ENCODE results near the gene CAMTA1.

Gene CAMTA1

GRCh38 chr1:7018826-7019225, 233.6 kb downstream of the CAMTA1 start:
- H3K4me1 ChIP-seq (ENCODE audit: control insufficient read depth, insufficient read depth, low read length) = no peaks in the 10 kb centered on the region
- no peak overlapping the region for H3K27ac ChIP-seq (ENCODE audit: insufficient read depth, low read depth, low read length, poor library complexity, severe bottlenecking)
- H3K27me3 ChIP-seq (ENCODE audit: control insufficient read depth, insufficient read depth, low read length, poor library complexity, severe bottlenecking) = no peaks in the 10 kb centered on the region
- H3K4me3 ChIP-seq (ENCODE audit: insufficient read depth, low read depth, low read length) = no peak overlapping the region
- 93 to 95% methylated on average over 14 of the region's 14 CpGs for WGBS, 2 experiments
- no peaks in the 10 kb centered on the region for H3K9me3 ChIP-seq (ENCODE audit: control insufficient read depth, low read length)
- no peaks in the 10 kb centered on the region for H3K36me3 ChIP-seq (ENCODE audit: control insufficient read depth, insufficient read depth, low read length)

DNA sequence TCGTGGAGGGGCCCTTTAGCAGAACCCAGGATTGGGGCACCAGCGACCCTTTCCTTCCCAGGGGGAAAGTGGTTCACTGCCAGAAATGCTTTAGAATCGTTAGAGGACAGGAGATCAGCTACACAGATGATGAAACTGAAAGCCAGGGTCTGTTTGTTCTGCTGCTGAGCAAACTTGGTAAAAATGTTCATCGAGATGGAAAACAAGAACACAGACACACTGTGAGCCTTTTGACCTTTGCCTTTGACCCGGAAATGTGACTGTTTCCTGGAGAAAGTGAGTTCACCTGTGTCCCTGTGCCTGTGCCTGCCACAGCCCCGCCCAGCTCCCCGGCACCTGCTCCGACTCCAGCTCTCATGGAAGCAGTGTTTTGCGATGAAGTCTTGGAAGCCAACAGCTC, 234.3 kb downstream of the CAMTA1 start:
- no peaks in the 10 kb centered on the region for H3K36me3 ChIP-seq (ENCODE audit: control insufficient read depth, insufficient read depth, low read length)
- H3K27me3 ChIP-seq (ENCODE audit: control insufficient read depth, insufficient read depth, low read length, poor library complexity, severe bottlenecking) = no peaks in the 10 kb centered on the region
- H3K4me3 ChIP-seq (ENCODE audit: insufficient read depth, low read depth, low read length) = no peak overlapping the region
- H3K27ac ChIP-seq (ENCODE audit: insufficient read depth, low read depth, low read length, poor library complexity, severe bottlenecking) = no peak overlapping the region
- no peaks in the 10 kb centered on the region for H3K9me3 ChIP-seq (ENCODE audit: control insufficient read depth, low read length)
- 91 to 93% methylated on average over 9 of the region's 9 CpGs for WGBS, 2 experiments
- H3K4me1 ChIP-seq (ENCODE audit: control insufficient read depth, insufficient read depth, low read length) = no peaks in the 10 kb centered on the region

DNA sequence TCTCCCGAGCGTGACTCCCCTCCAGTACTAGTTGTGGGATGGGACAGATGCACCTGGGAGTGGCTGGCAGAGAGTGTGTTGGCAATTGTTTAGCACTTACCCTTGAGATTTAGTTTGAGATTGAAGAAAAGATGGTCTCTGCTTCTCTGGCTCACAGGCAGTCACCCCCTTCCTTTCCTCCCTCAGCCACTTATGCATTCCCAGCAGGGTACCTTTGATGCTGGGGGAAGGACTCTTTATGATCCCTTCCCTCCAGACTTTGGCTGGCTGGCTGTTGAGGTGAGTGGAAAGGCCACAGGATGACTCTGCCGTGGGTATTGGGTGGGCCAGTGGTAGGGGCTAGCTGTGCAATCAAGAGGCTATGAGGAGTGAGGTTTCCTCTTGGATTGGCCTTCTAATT, 236.8 kb downstream of the CAMTA1 start:
- Histone ChIP-seq H3K27me3 (ENCODE audit: control insufficient read depth, insufficient read depth, low read length, poor library complexity, severe bottlenecking) (no peaks in the 10 kb centered on the region), H3K9me3 (ENCODE audit: control insufficient read depth, low read length) (no peaks in the 10 kb centered on the region), H3K27ac (ENCODE audit: insufficient read depth, low read depth, low read length, poor library complexity, severe bottlenecking) (no peak overlapping the region), H3K4me1 (ENCODE audit: control insufficient read depth, insufficient read depth, low read length) (no peaks in the 10 kb centered on the region), H3K36me3 (ENCODE audit: control insufficient read depth, insufficient read depth, low read length) (no peaks in the 10 kb centered on the region), H3K4me3 (ENCODE audit: insufficient read depth, low read depth, low read length) (no peak overlapping the region)
- 42 to 63% methylated on average over 3 of the region's 3 CpGs for WGBS, 2 experiments

GRCh38 chr1:7025013-7025412, 239.8 kb downstream of the CAMTA1 start:
- Histone ChIP-seq H3K4me3 (ENCODE audit: insufficient read depth, low read depth, low read length) (no peak overlapping the region), H3K27ac (ENCODE audit: insufficient read depth, low read depth, low read length, poor library complexity, severe bottlenecking) (no peak overlapping the region), H3K36me3 (ENCODE audit: control insufficient read depth, insufficient read depth, low read length) (no peaks in the 10 kb centered on the region), H3K4me1 (ENCODE audit: control insufficient read depth, insufficient read depth, low read length) (no peaks in the 10 kb centered on the region), H3K27me3 (ENCODE audit: control insufficient read depth, insufficient read depth, low read length, poor library complexity, severe bottlenecking) (no peaks in the 10 kb centered on the region), H3K9me3 (ENCODE audit: control insufficient read depth, low read length) (no peaks in the 10 kb centered on the region)
- WGBS, 2 experiments = 94% methylated on average over 7 of the region's 7 CpGs

GRCh38 chr1:7026169-7026568, 240.9 kb downstream of the CAMTA1 start:
- no peaks in the 10 kb centered on the region for H3K36me3 ChIP-seq (ENCODE audit: control insufficient read depth, insufficient read depth, low read length)
- no peak overlapping the region for H3K4me3 ChIP-seq (ENCODE audit: insufficient read depth, low read depth, low read length)
- no peak overlapping the region for H3K27ac ChIP-seq (ENCODE audit: insufficient read depth, low read depth, low read length, poor library complexity, severe bottlenecking)
- 90 to 93% methylated on average over 6 of the region's 6 CpGs for WGBS, 2 experiments
- H3K27me3 ChIP-seq (ENCODE audit: control insufficient read depth, insufficient read depth, low read length, poor library complexity, severe bottlenecking) = no peaks in the 10 kb centered on the region
- no peaks in the 10 kb centered on the region for H3K9me3 ChIP-seq (ENCODE audit: control insufficient read depth, low read length)
- no peaks in the 10 kb centered on the region for H3K4me1 ChIP-seq (ENCODE audit: control insufficient read depth, insufficient read depth, low read length)

DNA sequence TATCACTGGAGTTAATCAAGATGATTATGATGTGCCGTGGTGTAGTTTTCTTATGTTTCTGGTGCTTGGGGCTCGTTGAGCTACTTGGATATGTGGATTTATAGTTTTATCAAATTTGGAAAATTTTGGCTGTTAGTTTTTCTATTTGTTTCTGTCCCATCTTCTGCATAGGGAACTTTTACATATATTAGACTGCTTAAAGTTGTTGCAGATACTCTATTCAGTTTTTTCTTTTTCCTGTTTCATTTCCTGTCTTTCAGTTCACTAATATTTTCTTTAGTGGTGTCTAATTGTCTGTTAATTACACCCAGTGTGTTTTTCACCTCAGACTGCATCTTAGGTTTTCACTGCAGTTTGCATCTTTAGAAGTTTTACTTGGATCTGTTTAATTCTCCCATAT, 247.7 kb downstream of the CAMTA1 start:
- Histone ChIP-seq H3K36me3 (ENCODE audit: control insufficient read depth, insufficient read depth, low read length) (no peaks in the 10 kb centered on the region), H3K4me3 (ENCODE audit: insufficient read depth, low read depth, low read length) (no peak overlapping the region), H3K27ac (ENCODE audit: insufficient read depth, low read depth, low read length, poor library complexity, severe bottlenecking) (no peak overlapping the region), H3K9me3 (ENCODE audit: control insufficient read depth, low read length) (no peaks in the 10 kb centered on the region), H3K27me3 (ENCODE audit: control insufficient read depth, insufficient read depth, low read length, poor library complexity, severe bottlenecking) (no peaks in the 10 kb centered on the region), H3K4me1 (ENCODE audit: control insufficient read depth, insufficient read depth, low read length) (no peaks in the 10 kb centered on the region)
- WGBS, 2 experiments = 97 to 100% methylated on average over 2 of the region's 2 CpGs

DNA sequence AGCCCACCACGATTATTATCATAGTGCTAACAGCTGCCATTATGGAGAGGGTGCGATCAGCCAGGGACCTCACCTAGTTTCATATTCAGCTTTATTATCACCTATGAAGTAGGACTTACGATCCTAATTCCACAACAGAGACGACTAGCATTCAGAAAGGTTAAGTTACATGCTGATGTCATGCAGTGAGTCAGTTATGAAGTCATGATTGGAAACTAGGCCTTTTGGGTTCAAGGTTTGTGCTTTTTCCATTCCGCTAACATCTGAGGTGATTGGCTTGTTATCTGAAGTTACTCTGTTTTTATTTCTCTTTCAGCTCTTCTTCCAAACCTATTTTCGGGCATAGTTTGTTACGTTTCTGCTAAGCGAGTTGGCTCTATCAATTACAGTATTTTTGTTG, 251.1 kb downstream of the CAMTA1 start:
- Histone ChIP-seq H3K4me3 (ENCODE audit: insufficient read depth, low read depth, low read length) (no peak overlapping the region), H3K9me3 (ENCODE audit: control insufficient read depth, low read length) (no peaks in the 10 kb centered on the region), H3K36me3 (ENCODE audit: control insufficient read depth, insufficient read depth, low read length) (no peaks in the 10 kb centered on the region), H3K27ac (ENCODE audit: insufficient read depth, low read depth, low read length, poor library complexity, severe bottlenecking) (no peak overlapping the region), H3K4me1 (ENCODE audit: control insufficient read depth, insufficient read depth, low read length) (no peaks in the 10 kb centered on the region), H3K27me3 (ENCODE audit: control insufficient read depth, insufficient read depth, low read length, poor library complexity, severe bottlenecking) (no peaks in the 10 kb centered on the region)
- 95% methylated on average over 8 of the region's 8 CpGs for WGBS, 2 experiments

GRCh38 chr1:7039590-7040220, 254.5 kb downstream of the CAMTA1 start:
- 91 to 95% methylated on average over 8 of the region's 8 CpGs for WGBS, 2 experiments
- no peak overlapping the region for H3K4me3 ChIP-seq (ENCODE audit: insufficient read depth, low read depth, low read length)
- no peaks in the 10 kb centered on the region for H3K4me1 ChIP-seq (ENCODE audit: control insufficient read depth, insufficient read depth, low read length)
- H3K27me3 ChIP-seq (ENCODE audit: control insufficient read depth, insufficient read depth, low read length, poor library complexity, severe bottlenecking) = no peaks in the 10 kb centered on the region
- H3K9me3 ChIP-seq (ENCODE audit: control insufficient read depth, low read length) = no peaks in the 10 kb centered on the region
- no peak overlapping the region for H3K27ac ChIP-seq (ENCODE audit: insufficient read depth, low read depth, low read length, poor library complexity, severe bottlenecking)
- no peaks in the 10 kb centered on the region for H3K36me3 ChIP-seq (ENCODE audit: control insufficient read depth, insufficient read depth, low read length)

DNA sequence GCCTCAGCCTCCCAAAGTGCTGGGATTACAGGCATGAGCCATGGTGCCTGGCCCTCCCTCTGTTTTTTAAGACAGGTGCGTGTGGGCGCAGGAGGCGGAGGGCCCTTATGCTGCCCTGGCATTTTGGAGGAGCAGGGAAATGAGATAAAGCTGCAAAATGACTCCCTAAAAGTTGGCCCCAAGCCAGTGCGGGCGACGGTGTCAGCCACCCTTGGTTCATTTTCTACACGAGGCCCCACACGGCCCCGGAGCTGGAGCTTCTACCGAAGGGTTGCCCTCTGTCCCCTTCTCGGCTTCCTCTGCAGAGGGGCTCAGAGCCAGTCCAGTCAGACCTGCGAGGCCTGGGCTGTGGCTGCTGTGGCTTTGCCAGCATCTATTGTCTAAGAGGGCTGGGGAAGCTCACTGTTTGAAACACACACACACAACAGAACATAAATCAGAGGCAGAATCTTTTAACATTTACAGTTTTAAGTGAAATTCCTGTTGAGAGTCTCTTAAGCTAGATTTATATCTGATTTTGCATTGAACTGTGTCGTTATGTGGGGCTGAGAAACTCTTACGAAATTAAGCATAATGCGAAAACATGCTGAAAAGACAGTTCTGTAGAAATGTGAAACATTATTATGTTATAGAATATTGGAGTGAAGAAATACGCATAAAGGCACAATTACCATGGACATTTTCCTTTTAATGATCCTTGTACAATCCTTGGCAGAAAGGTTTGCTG, 255.9 kb downstream of the CAMTA1 start:
- Histone ChIP-seq H3K4me3 (ENCODE audit: insufficient read depth, low read depth, low read length) (no peak overlapping the region), H3K27me3 (ENCODE audit: control insufficient read depth, insufficient read depth, low read length, poor library complexity, severe bottlenecking) (no peaks in the 10 kb centered on the region), H3K9me3 (ENCODE audit: control insufficient read depth, low read length) (no peaks in the 10 kb centered on the region), H3K4me1 (ENCODE audit: control insufficient read depth, insufficient read depth, low read length) (no peaks in the 10 kb centered on the region), H3K36me3 (ENCODE audit: control insufficient read depth, insufficient read depth, low read length) (no peaks in the 10 kb centered on the region), H3K27ac (ENCODE audit: insufficient read depth, low read depth, low read length, poor library complexity, severe bottlenecking) (no peak overlapping the region)
- 94 to 95% methylated on average over 16 of the region's 16 CpGs for WGBS, 2 experiments

- no peaks in the 10 kb centered on the region for H3K36me3 ChIP-seq (ENCODE audit: control insufficient read depth, insufficient read depth, low read length)
- 73 to 75% methylated on average over 16 to 17 of the region's 17 CpGs for WGBS, 2 experiments
- H3K4me1 ChIP-seq (ENCODE audit: control insufficient read depth, insufficient read depth, low read length) = no peaks in the 10 kb centered on the region
- no peak overlapping the region for H3K27ac ChIP-seq (ENCODE audit: insufficient read depth, low read depth, low read length, poor library complexity, severe bottlenecking)
- H3K4me3 ChIP-seq (ENCODE audit: insufficient read depth, low read depth, low read length) = no peak overlapping the region
- no peaks in the 10 kb centered on the region for H3K9me3 ChIP-seq (ENCODE audit: control insufficient read depth, low read length)
- H3K27me3 ChIP-seq (ENCODE audit: control insufficient read depth, insufficient read depth, low read length, poor library complexity, severe bottlenecking) = no peaks in the 10 kb centered on the region
Observed at GRCh38 chr1:7042322-7043190, 257.3 kb downstream of the CAMTA1 start.
